PC-9 (cell line): ENCODE measurements around the gene ABCA4. TPM values are rescaled to one million over a fixed set of nuclear protein-coding genes. Genes with fewer than 3 reads are reported as not detected.
A peak's percentile ranks its signal among the peaks of the same experiment; 100 is the strongest.

Experiments
- BruUV-seq: library from RNA; stranded (reverse); fragments of 400-500 nt; replicated peaks from 2 replicates; lab custom pipeline; 2021; lab: Mats Ljungman, UMichigan
- CTCF ChIA-PET: fragments of 300-600 bp; sonication (Branson Sonifier 250); formaldehyde crosslinking; loops from one replicate; lab custom pipeline; 2022; ENCODE audit warnings: antibody characterized with exemption; lab: Charles Lee
- POLR2A ChIA-PET: fragments of 300-600 bp; sonication (Branson Sonifier 250); formaldehyde crosslinking; loops from one replicate; lab custom pipeline; 2022; ENCODE audit warnings: antibody characterized with exemption; ENCODE audit not compliant: unreplicated experiment; lab: Charles Lee
- DNase-seq, 2 experiments: peaks; one replicate each; pipeline versions ENCODE4 v3.0.0 to v3.0.0-alpha.2; 2015 to 2022; ENCODE audit warnings: mixed read lengths in 1 of 2
- H2AFZ ChIP-seq: fragments of 200-600 bp; sonication (generic); 2 replicates; pipeline ENCODE4 v1.8.1; 2017; ENCODE audit warnings: antibody characterized with exemption
- H3F3A ChIP-seq: fragments of 200-600 bp; sonication (generic); 2 replicates; pipeline ENCODE4 v1.8.1; 2017; ENCODE audit warnings: antibody characterized with exemption, mild to moderate bottlenecking, low read depth; ENCODE audit not compliant: insufficient read depth
- H3K27ac ChIP-seq: fragments of 200-600 bp; sonication (generic); 2 replicates; pipeline ENCODE4 v1.6.1; 2016; ENCODE audit warnings: mixed run types
- H3K27me3 ChIP-seq: fragments of 200-600 bp; sonication (generic); 2 replicates; pipeline ENCODE4 v1.6.1; 2016; ENCODE audit warnings: low read depth, mixed run types; ENCODE audit not compliant: insufficient read depth
- H3K36me3 ChIP-seq: fragments of 200-600 bp; sonication (generic); 2 replicates; pipeline ENCODE4 v1.6.1; 2016; ENCODE audit warnings: low read depth, mixed run types
- H3K4me1 ChIP-seq: fragments of 200-600 bp; sonication (generic); replicated peaks from 2 replicates; pipeline ENCODE4 v1.6.1; 2016; ENCODE audit warnings: mixed run types; ENCODE audit not compliant: insufficient read depth
- H3K4me2 ChIP-seq: fragments of 200-600 bp; sonication (generic); 2 replicates; pipeline ENCODE4 v1.6.1; 2017; ENCODE audit warnings: mixed run types
- H3K4me3 ChIP-seq: fragments of 200-600 bp; sonication (generic); 2 replicates; pipeline ENCODE4 v1.6.1; 2016; ENCODE audit warnings: mixed run types
- H3K79me2 ChIP-seq: fragments of 200-600 bp; sonication (generic); 2 replicates; pipeline ENCODE4 v1.6.1; 2017; ENCODE audit warnings: low read depth, mixed run types
- H3K9me2 ChIP-seq: fragments of 200-600 bp; sonication (generic); 2 replicates; pipeline ENCODE4 v1.8.1; 2017; ENCODE audit warnings: mild to moderate bottlenecking; ENCODE audit not compliant: insufficient read depth
- H3K9me3 ChIP-seq: fragments of 200-600 bp; sonication (generic); 2 replicates; pipeline ENCODE4 v1.8.1; 2016; ENCODE audit warnings: low read depth; ENCODE audit not compliant: insufficient read depth
- H4K20me1 ChIP-seq: fragments of 200-600 bp; sonication (generic); 2 replicates; pipeline ENCODE4 v1.8.1; 2017; ENCODE audit not compliant: insufficient read depth
- EZH2 ChIP-seq: fragments of 200-600 bp; sonication (generic); IDR thresholded peaks from 2 replicates; pipeline ENCODE4 v1.8.0; 2017; ENCODE audit warnings: antibody characterized with exemption, low read depth
- intact Hi-C: fragments of 100-400 bp; cut with micrococcal nuclease; formaldehyde crosslinking; loops from one replicate; pipeline ENCODE4 v1.10.0; 2022; ENCODE audit not compliant: unreplicated experiment
- total RNA-seq: library from RNA; stranded (reverse); gene quantifications from 2 replicates; pipeline ENCODE4 v1.2.3, GENCODE V29; 2021
- TF ChIP-seq, protein P1 (sequence below): fragments of 200-600 bp; sonication (generic); conservative IDR thresholded peaks from 2 replicates; pipeline ENCODE4 v1.6.1; 2017; ENCODE audit warnings: mixed run types, antibody characterized with exemption, mild to moderate bottlenecking, moderate library complexity

ABCA4 gene
- total RNA-seq, 1 experiment from 2014 or later, result 20.8 TPM

GRCh38 chr1:94143809-94144176, 22.8 kb upstream of the ABCA4 start:
- no peak for TF ChIP-seq EZH2
- TF ChIP-seq, protein P1, sequence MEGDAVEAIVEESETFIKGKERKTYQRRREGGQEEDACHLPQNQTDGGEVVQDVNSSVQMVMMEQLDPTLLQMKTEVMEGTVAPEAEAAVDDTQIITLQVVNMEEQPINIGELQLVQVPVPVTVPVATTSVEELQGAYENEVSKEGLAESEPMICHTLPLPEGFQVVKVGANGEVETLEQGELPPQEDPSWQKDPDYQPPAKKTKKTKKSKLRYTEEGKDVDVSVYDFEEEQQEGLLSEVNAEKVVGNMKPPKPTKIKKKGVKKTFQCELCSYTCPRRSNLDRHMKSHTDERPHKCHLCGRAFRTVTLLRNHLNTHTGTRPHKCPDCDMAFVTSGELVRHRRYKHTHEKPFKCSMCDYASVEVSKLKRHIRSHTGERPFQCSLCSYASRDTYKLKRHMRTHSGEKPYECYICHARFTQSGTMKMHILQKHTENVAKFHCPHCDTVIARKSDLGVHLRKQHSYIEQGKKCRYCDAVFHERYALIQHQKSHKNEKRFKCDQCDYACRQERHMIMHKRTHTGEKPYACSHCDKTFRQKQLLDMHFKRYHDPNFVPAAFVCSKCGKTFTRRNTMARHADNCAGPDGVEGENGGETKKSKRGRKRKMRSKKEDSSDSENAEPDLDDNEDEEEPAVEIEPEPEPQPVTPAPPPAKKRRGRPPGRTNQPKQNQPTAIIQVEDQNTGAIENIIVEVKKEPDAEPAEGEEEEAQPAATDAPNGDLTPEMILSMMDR, result no peak
- Histone ChIP-seq H3K79me2 (no peaks in the 10 kb centered on the region), H3K36me3 (no peaks in the 10 kb centered on the region), H3K4me3 (no peak overlapping the region), H3K27me3 (no peaks in the 10 kb centered on the region), H3K27ac (peak overlapping the region; percentile 16; the same call in 1 of the 2 replicates), H3K9me2 (no peaks in the 10 kb centered on the region), H3F3A (peaks cover 11% of the 10 kb centered on the region; the same call in 1 of the 2 replicates), H3K9me3 (no peaks in the 10 kb centered on the region), H3K4me2 (no peak overlapping the region), H2AFZ (no peak overlapping the region), H3K4me1 (peaks cover 12% of the 10 kb centered on the region), H4K20me1 (no peaks in the 10 kb centered on the region)
- no TSS peak for BruUV-seq
- peak in 1 of 2 experiments; percentile 50 for DNase-seq
- CTCF ChIA-PET, result no interaction called here
- intact Hi-C loops, result no loop called here
- POLR2A ChIA-PET, result no interaction called here

DNA sequence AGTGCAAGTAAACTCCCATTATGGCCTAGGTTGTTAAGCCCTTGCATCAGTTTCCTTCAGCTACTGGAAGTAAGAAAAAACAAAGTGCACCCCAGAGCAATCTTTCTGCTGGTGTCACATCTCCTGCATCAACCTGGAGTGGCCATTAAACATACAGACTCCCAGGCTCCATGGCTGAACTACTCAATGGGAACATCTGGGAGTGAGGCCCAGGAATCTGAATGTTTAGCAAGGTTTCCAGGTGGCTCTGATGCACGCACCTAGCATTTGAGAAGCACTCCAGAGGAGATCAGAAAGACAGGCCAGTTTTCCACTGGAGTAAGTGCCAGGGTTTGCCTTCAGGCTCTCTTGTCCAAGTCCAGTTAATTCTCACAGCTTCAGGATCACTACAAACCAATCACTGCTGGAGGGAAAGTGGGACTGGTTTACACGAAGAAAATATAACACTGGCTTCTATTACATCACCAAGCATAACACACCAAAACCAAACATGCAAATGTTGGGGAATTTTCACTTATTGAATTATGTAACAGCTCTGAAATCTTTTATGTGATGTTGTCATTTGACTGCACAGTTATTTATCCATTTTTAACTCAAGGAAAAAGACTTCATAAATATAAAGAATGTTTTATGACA, 22.3 kb upstream of the ABCA4 start:
- peaks cover 11% of the 10 kb centered on the region; the same call in 1 of the 2 replicates for H3F3A ChIP-seq
- TF ChIP-seq EZH2, result no peak
- TF ChIP-seq, protein P1, result no peak
- no peaks in the 10 kb centered on the region for H3K9me3 ChIP-seq
- H3K4me1 ChIP-seq, result peaks cover 12% of the 10 kb centered on the region
- peak overlapping the region; percentile 16; the same call in 1 of the 2 replicates for H3K27ac ChIP-seq
- POLR2A ChIA-PET, result no interaction called here
- H3K27me3 ChIP-seq, result no peaks in the 10 kb centered on the region
- CTCF ChIA-PET, result no interaction called here
- H4K20me1 ChIP-seq, result no peaks in the 10 kb centered on the region
- no peaks in the 10 kb centered on the region for H3K9me2 ChIP-seq
- intact Hi-C loops, result no loop called here
- H3K4me2 ChIP-seq, result no peak overlapping the region
- H3K4me3 ChIP-seq, result no peak overlapping the region
- no peak for DNase-seq
- H2AFZ ChIP-seq, result no peak overlapping the region
- H3K79me2 ChIP-seq, result no peaks in the 10 kb centered on the region
- BruUV-seq, result no TSS peak
- H3K36me3 ChIP-seq, result no peaks in the 10 kb centered on the region

DNA sequence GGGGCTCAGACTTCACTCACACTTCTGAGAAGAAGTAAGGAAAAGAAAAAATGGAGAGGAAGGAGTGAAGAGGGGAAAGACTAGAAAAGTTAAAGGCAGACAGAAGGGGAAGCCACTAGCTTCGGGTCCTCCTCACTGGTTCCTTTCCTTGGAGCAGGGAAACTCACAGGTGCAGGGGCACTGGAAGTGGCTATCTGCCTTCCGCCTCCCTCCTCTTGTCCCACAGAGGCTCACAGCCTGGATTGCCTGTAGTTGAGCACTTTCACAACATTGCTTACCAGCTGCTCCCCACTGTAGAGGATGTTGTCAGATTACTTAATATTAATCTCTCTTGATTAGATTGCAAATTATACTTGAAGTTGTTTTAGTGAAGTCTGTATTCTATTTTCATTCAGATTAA, 21.6 kb upstream of the ABCA4 start:
- H4K20me1 ChIP-seq, result no peaks in the 10 kb centered on the region
- H3K27me3 ChIP-seq, result no peaks in the 10 kb centered on the region
- H3K4me3 ChIP-seq, result no peak overlapping the region
- H3K4me2 ChIP-seq, result no peak overlapping the region
- H2AFZ ChIP-seq, result no peak overlapping the region
- H3K36me3 ChIP-seq, result no peaks in the 10 kb centered on the region
- H3K9me2 ChIP-seq, result no peaks in the 10 kb centered on the region
- H3K79me2 ChIP-seq, result no peaks in the 10 kb centered on the region
- no peak for DNase-seq
- no TSS peak for BruUV-seq
- no peak overlapping the region for H3K27ac ChIP-seq
- H3K9me3 ChIP-seq, result no peaks in the 10 kb centered on the region
- intact Hi-C loops, result no loop called here
- H3K4me1 ChIP-seq, result peaks cover 12% of the 10 kb centered on the region
- CTCF ChIA-PET, result no interaction called here
- no peak for TF ChIP-seq EZH2
- TF ChIP-seq, protein P1, result no peak
- H3F3A ChIP-seq, result peaks cover 11% of the 10 kb centered on the region; the same call in 1 of the 2 replicates
- POLR2A ChIA-PET, result no interaction called here
